NCI-H1930 (cell line): ENCODE measurements around the gene CEACAM19.
"Not testable (repeated sequence)": the region's sequence is repeated elsewhere in the genome, so short reads cannot be mapped to it uniquely, and the experiment has no call there.

Experiments used
- DNase-seq, 2 experiments: peaks; one replicate each; lab custom pipeline; 2025; lab: John Stamatoyannopoulos, UW

CEACAM19 gene

GRCh38 chr19:44671400-44671799, at the start of gene CEACAM19:
TSS of gene CEACAM19 (plus strand) at chr19:44671482. CDS start at chr19:44671932, 450 bp downstream.
- no peak for DNase-seq

GRCh38 chr19:44623080-44623479, 48.2 kb upstream of the CEACAM19 start:
- no peak for DNase-seq

- DNase-seq = no peak
Measured at GRCh38 chr19:44623626-44624025, 47.7 kb upstream of the CEACAM19 start.

- no peak for DNase-seq
Measured at GRCh38 chr19:44624840-44625354, 46.4 kb upstream of the CEACAM19 start.

- DNase-seq = not testable (repeated sequence)
Measured at GRCh38 chr19:44625637-44626036, 45.6 kb upstream of the CEACAM19 start.

- DNase-seq = no peak
Measured at GRCh38 chr19:44626048-44626624, 45.1 kb upstream of the CEACAM19 start.

GRCh38 chr19:44627631-44628030, 43.7 kb upstream of the CEACAM19 start:
- no peak for DNase-seq

GRCh38 chr19:44628793-44629192, 42.5 kb upstream of the CEACAM19 start:
- no peak for DNase-seq

- DNase-seq = not testable (repeated sequence)
Measured at GRCh38 chr19:44631611-44632010, 39.7 kb upstream of the CEACAM19 start.

- not testable (repeated sequence) for DNase-seq
Measured at GRCh38 chr19:44634058-44634457, 37.2 kb upstream of the CEACAM19 start.

- DNase-seq = no peak
Measured at GRCh38 chr19:44634785-44635184, 36.5 kb upstream of the CEACAM19 start.

GRCh38 chr19:44635581-44636438, 35.5 kb upstream of the CEACAM19 start:
- no peak for DNase-seq

- no peak for DNase-seq
Measured at GRCh38 chr19:44636439-44637389, 34.6 kb upstream of the CEACAM19 start.

- no peak for DNase-seq
Measured at GRCh38 chr19:44637390-44637764, 33.9 kb upstream of the CEACAM19 start.

GRCh38 chr19:44640518-44640917, 30.8 kb upstream of the CEACAM19 start:
- no peak for DNase-seq

GRCh38 chr19:44641501-44642265, 29.6 kb upstream of the CEACAM19 start:
- no peak for DNase-seq

- DNase-seq = no peak
Measured at GRCh38 chr19:44642377-44642776, 28.9 kb upstream of the CEACAM19 start.

GRCh38 chr19:44643605-44644401, 27.5 kb upstream of the CEACAM19 start, which contains the start of gene PVR:
TSS of gene PVR (plus strand) at chr19:44643910. CDS start at chr19:44644097, 187 bp downstream.
- DNase-seq = peak; percentile 65 to 72

- DNase-seq = peak; percentile 29 to 42
Measured at GRCh38 chr19:44644402-44645016, 26.8 kb upstream of the CEACAM19 start.
